HCT116 (cell line): Measurements from ENCODE around the gene WDR17. TPM values are rescaled to one million over a fixed set of nuclear protein-coding genes. Genes with fewer than 3 reads are reported as not detected.

ENCODE experiments used
- ATAC-seq: fragments of 200-7000 bp; cut with Tn5 transposase; 2 replicates; pipeline ENCODE4 v1.9.1; 2020; ENCODE audit warnings: mild to moderate bottlenecking, moderate library complexity
- BruUV-seq: library from RNA; stranded (reverse); fragments of 400-500 nt; replicated peaks from 2 replicates; lab custom pipeline; 2021; lab: Mats Ljungman, UMichigan
- CTCF ChIA-PET: fragments of 300-600 bp; sonication (Branson Sonifier 250); formaldehyde crosslinking; loops from one replicate; lab custom pipeline; 2021; ENCODE audit warnings: antibody characterized with exemption; lab: Charles Lee
- POLR2A ChIA-PET: fragments of 300-600, 350-600 bp; sonication (Branson Sonifier 250); formaldehyde crosslinking; loops from one replicate; lab custom pipeline; 2021; ENCODE audit warnings: antibody characterized with exemption; lab: Charles Lee
- RAD21 ChIA-PET, 2 experiments: fragments of 300-600 bp; sonication (Branson Sonifier 250); formaldehyde crosslinking; loops; one replicate each; lab custom pipeline; 2023; ENCODE audit warnings: low total read pairs in 2 of 2; ENCODE audit not compliant: uncharacterized antibody in 2 of 2, unreplicated experiment in 2 of 2, low non-redundant PET in 1 of 2; lab: Charles Lee
- DNase-seq: peaks from one replicate; pipeline ENCODE4 v3.0.0-alpha.2; 2010; ENCODE audit warnings: low read depth, low spot score
- H2AFZ ChIP-seq: fragments of 200-600 bp; shearing (Covaris generic), sonication (generic); 2 replicates; pipeline ENCODE4 v1.6.1; 2017; ENCODE audit warnings: low read depth, mixed run types, mixed read lengths, antibody characterized with exemption, low read length; ENCODE audit not compliant: poor library complexity, severe bottlenecking
- H3K27ac ChIP-seq: 2 replicates; pipeline ENCODE4 v1.5.1; 2012; ENCODE audit warnings: low read depth, low read length
- H3K27me3 ChIP-seq: fragments of 200-600 bp; sonication (generic); 2 replicates; pipeline ENCODE4 v1.6.1; 2016; ENCODE audit warnings: mixed run types, low read length, mixed read lengths; ENCODE audit not compliant: insufficient read depth
- H3K36me3 ChIP-seq, 2 experiments: fragments of 200-500 bp in 1 of 2; fragments of 200-600 bp in 1 of 2; sonication (Bioruptor generic) in 1 of 2; sonication (generic) in 1 of 2; 2 replicates each; pipeline versions ENCODE4 v1.5.1 to v1.6.1; 2014 to 2016; ENCODE audit warnings: low read length in 2 of 2, inconsistent platforms in 1 of 2, mixed read lengths in 1 of 2, mixed run types in 1 of 2; ENCODE audit not compliant: insufficient read depth in 2 of 2, control insufficient read depth in 1 of 2
- H3K4me1 ChIP-seq, 2 experiments: fragments of 200-600 bp in 1 of 2; sonication (generic) in 1 of 2; 2 replicates each; pipeline versions ENCODE4 v1.5.1 to v1.6.1; 2012 to 2017; ENCODE audit warnings: low read length in 2 of 2, inconsistent platforms in 1 of 2, mild to moderate bottlenecking in 1 of 2, mixed read lengths in 1 of 2, mixed run types in 1 of 2, moderate library complexity in 1 of 2; ENCODE audit not compliant: insufficient read depth in 2 of 2, control insufficient read depth in 1 of 2
- H3K4me2 ChIP-seq: fragments of 200-600 bp; sonication (generic); 2 replicates; pipeline ENCODE4 v1.6.1; 2017; ENCODE audit warnings: mixed run types, low read length, mixed read lengths
- H3K4me3 ChIP-seq, 2 experiments: fragments of 200-600 bp in 1 of 2; sonication (generic) in 1 of 2; replicated peaks in 1 of 2; 2 replicates each; pipeline ENCODE4 v1.5.1; 2011 to 2016; ENCODE audit warnings: low read length in 2 of 2, control low read depth in 1 of 2, low read depth in 1 of 2, mild to moderate bottlenecking in 1 of 2, mixed read lengths in 1 of 2, mixed run types in 1 of 2
- H3K79me2 ChIP-seq: fragments of 200-600 bp; sonication (generic); 2 replicates; pipeline ENCODE4 v1.6.1; 2017; ENCODE audit warnings: mild to moderate bottlenecking, mixed run types, low read length, moderate library complexity, mixed read lengths; ENCODE audit not compliant: insufficient read depth
- H3K9ac ChIP-seq: fragments of 200-600 bp; sonication (generic); 2 replicates; pipeline ENCODE4 v1.6.1; 2016; ENCODE audit warnings: low read length, mixed read lengths
- H3K9me2 ChIP-seq: fragments of 200-600 bp; sonication (generic), shearing (Covaris generic); 2 replicates; pipeline ENCODE4 v1.6.1; 2017; ENCODE audit warnings: mixed run types, mild to moderate bottlenecking, moderate library complexity; ENCODE audit not compliant: insufficient read depth
- H3K9me3 ChIP-seq, 2 experiments: fragments of 200-500 bp in 1 of 2; fragments of 200-600 bp in 1 of 2; sonication (Bioruptor generic) in 1 of 2; sonication (generic) in 1 of 2; 2 replicates each; pipeline ENCODE4 v1.6.1; 2014 to 2017; ENCODE audit warnings: low read length in 2 of 2, mixed read lengths in 2 of 2, inconsistent platforms in 1 of 2, low read depth in 1 of 2, mild to moderate bottlenecking in 1 of 2, mixed run types in 1 of 2, moderate library complexity in 1 of 2; ENCODE audit not compliant: control insufficient read depth in 1 of 2, insufficient read depth in 1 of 2
- H4K20me1 ChIP-seq: fragments of 200-600 bp; sonication (generic), shearing (Covaris generic); 2 replicates; pipeline ENCODE4 v1.6.1; 2017; ENCODE audit warnings: mixed run types, mild to moderate bottlenecking, moderate library complexity; ENCODE audit not compliant: insufficient read depth
- CBX3 ChIP-seq: IDR thresholded peaks from 2 replicates; pipeline ENCODE4 v1.6.1; 2012; ENCODE audit warnings: low read depth
- CEBPB ChIP-seq: IDR thresholded peaks from 2 replicates; pipeline ENCODE4 v1.6.1; 2012; ENCODE audit warnings: low read depth
- ELF1 ChIP-seq: IDR thresholded peaks from 2 replicates; pipeline ENCODE4 v1.6.1; 2012; ENCODE audit warnings: low read depth, borderline replicate concordance
- FOSL1 ChIP-seq: IDR thresholded peaks from 2 replicates; pipeline ENCODE4 v1.6.1; 2012; ENCODE audit warnings: low read depth
- JUND ChIP-seq: IDR thresholded peaks from 2 replicates; pipeline ENCODE4 v1.6.1; 2012
- POLR2A ChIP-seq: IDR thresholded peaks from 2 replicates; pipeline ENCODE4 v1.7.0; 2011; ENCODE audit warnings: borderline replicate concordance; ENCODE audit not compliant: insufficient read depth, insufficient read length; ENCODE audit errors: extremely low read depth
- POLR2AphosphoS5 ChIP-seq: IDR thresholded peaks from 2 replicates; pipeline ENCODE4 v1.6.1; 2011; ENCODE audit warnings: mild to moderate bottlenecking, low read depth, low read length, moderate library complexity
- RAD21 ChIP-seq: IDR thresholded peaks from 2 replicates; pipeline ENCODE4 v1.6.1; 2012; ENCODE audit warnings: low read depth, mild to moderate bottlenecking
- SP1 ChIP-seq: IDR thresholded peaks from 2 replicates; pipeline ENCODE4 v1.6.1; 2012; ENCODE audit warnings: low read depth
- YY1 ChIP-seq: IDR thresholded peaks from 2 replicates; pipeline ENCODE4 v1.6.1; 2011; ENCODE audit warnings: low read length, low read depth, moderate library complexity, mild to moderate bottlenecking; ENCODE audit not compliant: insufficient replicate concordance; ENCODE audit errors: extremely low read depth
- ZFX ChIP-seq: fragments of 450-650 bp; IDR thresholded peaks from 2 replicates; pipeline ENCODE4 v1.6.1; 2017
- intact Hi-C: fragments of 100-400 bp; cut with micrococcal nuclease; formaldehyde crosslinking; loops from 2 replicates; pipeline ENCODE4 v1.10.0; 2022
- total RNA-seq: library from RNA; stranded (reverse); gene quantifications from one replicate; pipeline ENCODE4 v1.2.1, GENCODE V29; 2021; ENCODE audit not compliant: unreplicated experiment
- TF ChIP-seq, protein P1 (sequence below): IDR thresholded peaks from 2 replicates; pipeline ENCODE4 v1.6.1; 2012
- TF ChIP-seq, protein P2 (sequence below): IDR thresholded peaks from 2 replicates; pipeline ENCODE4 v1.6.1; 2012; ENCODE audit warnings: low read depth
- TF ChIP-seq, protein P3 (sequence below): IDR thresholded peaks from 2 replicates; pipeline ENCODE4 v1.6.1; 2011; ENCODE audit warnings: mild to moderate bottlenecking, low read length, moderate library complexity; ENCODE audit not compliant: insufficient replicate concordance; ENCODE audit errors: extremely low read depth
- TF ChIP-seq, protein P4 (sequence below), 3 experiments: fragments of 200-600 bp in 1 of 3; sonication (generic) in 1 of 3; IDR thresholded peaks in 2 of 3; conservative IDR thresholded peaks in 1 of 3; 2 replicates each; pipeline ENCODE4 v1.5.1; 2012 to 2017; ENCODE audit warnings: low read depth in 2 of 3, low read length in 2 of 3, antibody characterized with exemption in 1 of 3, borderline replicate concordance in 1 of 3, control low read depth in 1 of 3, mild to moderate bottlenecking in 1 of 3, mixed read lengths in 1 of 3, mixed run types in 1 of 3, moderate library complexity in 1 of 3; ENCODE audit not compliant: insufficient read depth in 1 of 3

The WDR17 gene
- total RNA-seq, 1 experiment from 2014 or later: 0.20 TPM

DNA sequence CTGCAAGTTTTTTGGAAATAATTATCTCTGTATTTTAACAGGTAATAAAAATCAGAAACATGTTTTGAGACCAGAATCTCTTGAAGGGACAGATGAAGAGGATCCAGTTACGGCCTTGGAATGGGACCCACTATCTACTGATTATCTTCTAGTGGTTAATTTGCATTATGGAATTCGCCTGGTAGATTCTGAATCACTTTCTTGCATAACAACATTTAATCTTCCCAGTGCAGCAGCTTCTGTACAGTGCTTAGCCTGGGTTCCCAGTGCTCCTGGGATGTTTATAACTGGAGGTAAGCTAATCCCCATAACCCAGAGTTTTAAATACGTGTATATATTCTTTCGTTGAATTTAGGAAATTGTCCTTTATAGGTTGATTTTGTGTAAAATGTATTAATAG is 59.4 kb downstream of the WDR17 start:
- no TSS peak for BruUV-seq
- no peaks in the 10 kb centered on the region for H3K79me2 ChIP-seq
- ChIA-PET RAD21 (no interaction called here), POLR2A (no interaction called here), CTCF (interaction anchor here (1.3 kb wide), 1 partner anchor 178 kb away, joined by 4 read pairs; no protein-coding TSS in a partner anchor)
- no peak overlapping the region for H2AFZ ChIP-seq
- H3K9me2 ChIP-seq: peaks cover 5% of the 10 kb centered on the region; the same call in 1 of the 2 replicates
- no peaks in the 10 kb centered on the region for H3K27me3 ChIP-seq
- intact Hi-C loops: no loop called here
- no peak overlapping the region for H3K4me3 ChIP-seq
- H3K27ac ChIP-seq: no peak overlapping the region
- H3K4me2 ChIP-seq: no peak overlapping the region
- DNase-seq (no peak), ATAC-seq (no peak)
- no peaks in the 10 kb centered on the region for H3K4me1 ChIP-seq
- no peak overlapping the region for H3K9ac ChIP-seq
- no peaks in the 10 kb centered on the region for H3K9me3 ChIP-seq
- H4K20me1 ChIP-seq: no peaks in the 10 kb centered on the region
- TF ChIP-seq, protein P1, sequence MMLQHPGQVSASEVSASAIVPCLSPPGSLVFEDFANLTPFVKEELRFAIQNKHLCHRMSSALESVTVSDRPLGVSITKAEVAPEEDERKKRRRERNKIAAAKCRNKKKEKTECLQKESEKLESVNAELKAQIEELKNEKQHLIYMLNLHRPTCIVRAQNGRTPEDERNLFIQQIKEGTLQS: no peak
- TF ChIP-seq CEBPB: no peak
- TF ChIP-seq, protein P2, sequence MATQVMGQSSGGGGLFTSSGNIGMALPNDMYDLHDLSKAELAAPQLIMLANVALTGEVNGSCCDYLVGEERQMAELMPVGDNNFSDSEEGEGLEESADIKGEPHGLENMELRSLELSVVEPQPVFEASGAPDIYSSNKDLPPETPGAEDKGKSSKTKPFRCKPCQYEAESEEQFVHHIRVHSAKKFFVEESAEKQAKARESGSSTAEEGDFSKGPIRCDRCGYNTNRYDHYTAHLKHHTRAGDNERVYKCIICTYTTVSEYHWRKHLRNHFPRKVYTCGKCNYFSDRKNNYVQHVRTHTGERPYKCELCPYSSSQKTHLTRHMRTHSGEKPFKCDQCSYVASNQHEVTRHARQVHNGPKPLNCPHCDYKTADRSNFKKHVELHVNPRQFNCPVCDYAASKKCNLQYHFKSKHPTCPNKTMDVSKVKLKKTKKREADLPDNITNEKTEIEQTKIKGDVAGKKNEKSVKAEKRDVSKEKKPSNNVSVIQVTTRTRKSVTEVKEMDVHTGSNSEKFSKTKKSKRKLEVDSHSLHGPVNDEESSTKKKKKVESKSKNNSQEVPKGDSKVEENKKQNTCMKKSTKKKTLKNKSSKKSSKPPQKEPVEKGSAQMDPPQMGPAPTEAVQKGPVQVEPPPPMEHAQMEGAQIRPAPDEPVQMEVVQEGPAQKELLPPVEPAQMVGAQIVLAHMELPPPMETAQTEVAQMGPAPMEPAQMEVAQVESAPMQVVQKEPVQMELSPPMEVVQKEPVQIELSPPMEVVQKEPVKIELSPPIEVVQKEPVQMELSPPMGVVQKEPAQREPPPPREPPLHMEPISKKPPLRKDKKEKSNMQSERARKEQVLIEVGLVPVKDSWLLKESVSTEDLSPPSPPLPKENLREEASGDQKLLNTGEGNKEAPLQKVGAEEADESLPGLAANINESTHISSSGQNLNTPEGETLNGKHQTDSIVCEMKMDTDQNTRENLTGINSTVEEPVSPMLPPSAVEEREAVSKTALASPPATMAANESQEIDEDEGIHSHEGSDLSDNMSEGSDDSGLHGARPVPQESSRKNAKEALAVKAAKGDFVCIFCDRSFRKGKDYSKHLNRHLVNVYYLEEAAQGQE: no peak
- TF ChIP-seq FOSL1: no peak
- no peak for TF ChIP-seq CBX3
- TF ChIP-seq SP1: no peak
- no peak for TF ChIP-seq ELF1
- TF ChIP-seq POLR2AphosphoS5: no peak
- no peak for TF ChIP-seq POLR2A
- no peak for TF ChIP-seq RAD21
- TF ChIP-seq, protein P3, sequence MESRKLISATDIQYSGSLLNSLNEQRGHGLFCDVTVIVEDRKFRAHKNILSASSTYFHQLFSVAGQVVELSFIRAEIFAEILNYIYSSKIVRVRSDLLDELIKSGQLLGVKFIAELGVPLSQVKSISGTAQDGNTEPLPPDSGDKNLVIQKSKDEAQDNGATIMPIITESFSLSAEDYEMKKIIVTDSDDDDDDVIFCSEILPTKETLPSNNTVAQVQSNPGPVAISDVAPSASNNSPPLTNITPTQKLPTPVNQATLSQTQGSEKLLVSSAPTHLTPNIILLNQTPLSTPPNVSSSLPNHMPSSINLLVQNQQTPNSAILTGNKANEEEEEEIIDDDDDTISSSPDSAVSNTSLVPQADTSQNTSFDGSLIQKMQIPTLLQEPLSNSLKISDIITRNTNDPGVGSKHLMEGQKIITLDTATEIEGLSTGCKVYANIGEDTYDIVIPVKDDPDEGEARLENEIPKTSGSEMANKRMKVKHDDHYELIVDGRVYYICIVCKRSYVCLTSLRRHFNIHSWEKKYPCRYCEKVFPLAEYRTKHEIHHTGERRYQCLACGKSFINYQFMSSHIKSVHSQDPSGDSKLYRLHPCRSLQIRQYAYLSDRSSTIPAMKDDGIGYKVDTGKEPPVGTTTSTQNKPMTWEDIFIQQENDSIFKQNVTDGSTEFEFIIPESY: no peak
- TF ChIP-seq YY1: no peak
- TF ChIP-seq JUND: no peak
- TF ChIP-seq, protein P4, sequence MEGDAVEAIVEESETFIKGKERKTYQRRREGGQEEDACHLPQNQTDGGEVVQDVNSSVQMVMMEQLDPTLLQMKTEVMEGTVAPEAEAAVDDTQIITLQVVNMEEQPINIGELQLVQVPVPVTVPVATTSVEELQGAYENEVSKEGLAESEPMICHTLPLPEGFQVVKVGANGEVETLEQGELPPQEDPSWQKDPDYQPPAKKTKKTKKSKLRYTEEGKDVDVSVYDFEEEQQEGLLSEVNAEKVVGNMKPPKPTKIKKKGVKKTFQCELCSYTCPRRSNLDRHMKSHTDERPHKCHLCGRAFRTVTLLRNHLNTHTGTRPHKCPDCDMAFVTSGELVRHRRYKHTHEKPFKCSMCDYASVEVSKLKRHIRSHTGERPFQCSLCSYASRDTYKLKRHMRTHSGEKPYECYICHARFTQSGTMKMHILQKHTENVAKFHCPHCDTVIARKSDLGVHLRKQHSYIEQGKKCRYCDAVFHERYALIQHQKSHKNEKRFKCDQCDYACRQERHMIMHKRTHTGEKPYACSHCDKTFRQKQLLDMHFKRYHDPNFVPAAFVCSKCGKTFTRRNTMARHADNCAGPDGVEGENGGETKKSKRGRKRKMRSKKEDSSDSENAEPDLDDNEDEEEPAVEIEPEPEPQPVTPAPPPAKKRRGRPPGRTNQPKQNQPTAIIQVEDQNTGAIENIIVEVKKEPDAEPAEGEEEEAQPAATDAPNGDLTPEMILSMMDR (IDR thresholded peaks at IDR 0.05 in 2 of 3, conservative IDR thresholded peaks at IDR 0.05 in 1 of 3; ENCODE audit: borderline replicate concordance in 1 of 3, insufficient read depth in 1 of 3, low read depth in 2 of 3, low read length in 2 of 3): no peak
- TF ChIP-seq ZFX: no peak
- H3K36me3 ChIP-seq: no peaks in the 10 kb centered on the region
